GM12878 (cell line): ENCODE data around the gene HECTD2. TPM values are rescaled to one million over a fixed set of nuclear protein-coding genes. Genes with fewer than 3 reads are reported as not detected.

Experiments used
- CBFB ChIP-seq: IDR thresholded peaks from 2 replicates; pipeline ENCODE4 v1.6.1; 2016; ENCODE audit warnings: antibody characterized with exemption, low read depth
- CHD1 ChIP-seq: IDR thresholded peaks from 2 replicates; pipeline ENCODE4 v1.6.1; 2012; ENCODE audit warnings: low read depth, low read length, improper control_type of control experiment
- CREM ChIP-seq: IDR thresholded peaks from 2 replicates; pipeline ENCODE4 v1.6.1; 2014; ENCODE audit warnings: antibody characterized with exemption, low read depth
- CTCF ChIP-seq, 3 experiments: IDR thresholded peaks in 2 of 3; conservative IDR thresholded peaks in 1 of 3; 2 replicates each; pipeline ENCODE4 v1.5.1; 2011; ENCODE audit warnings: low read depth in 3 of 3, low read length in 3 of 3, mild to moderate bottlenecking in 3 of 3, control low read depth in 2 of 3, moderate library complexity in 2 of 3, inconsistent platforms in 1 of 3, mixed read lengths in 1 of 3; ENCODE audit not compliant: control insufficient read depth in 2 of 3, insufficient read depth in 1 of 3; ENCODE audit errors: extremely low read depth in 1 of 3
- E2F8 ChIP-seq: fragments of 450-650 bp; IDR thresholded peaks from 2 replicates; pipeline ENCODE4 v1.6.1; 2018; ENCODE audit warnings: mild to moderate bottlenecking, low read depth, moderate library complexity; ENCODE audit not compliant: partially characterized antibody
- EP300 ChIP-seq, 2 experiments: fragments of 150-350 bp in 1 of 2; IDR thresholded peaks; 2 replicates each; pipeline ENCODE4 v1.6.1; 2011 to 2012; ENCODE audit warnings: low read depth in 2 of 2, low read length in 2 of 2, borderline replicate concordance in 1 of 2, improper control_type of control experiment in 1 of 2, inconsistent platforms in 1 of 2; ENCODE audit not compliant: control insufficient read depth in 1 of 2
- FOS ChIP-seq: IDR thresholded peaks from 3 replicates; pipeline ENCODE4 v1.6.1; 2011; ENCODE audit warnings: borderline replicate concordance; ENCODE audit not compliant: insufficient read length; ENCODE audit errors: extremely low read depth
- FOXK2 ChIP-seq: fragments of 450-650 bp; IDR thresholded peaks from 2 replicates; pipeline ENCODE4 v1.6.1; 2017; ENCODE audit warnings: mild to moderate bottlenecking, moderate library complexity
- GATAD2B ChIP-seq: fragments of 450-650 bp; conservative IDR thresholded peaks from 2 replicates; pipeline ENCODE4 v1.6.1; 2017; ENCODE audit warnings: low read depth, mild to moderate bottlenecking, moderate library complexity
- HCFC1 ChIP-seq: fragments of 150-350 bp; IDR thresholded peaks from 2 replicates; pipeline ENCODE4 v1.6.1; 2014; ENCODE audit warnings: low read length
- HDAC6 ChIP-seq: fragments of 200-600 bp; sonication (generic); IDR thresholded peaks from one replicate; pipeline ENCODE4 v1.8.0; 2017; ENCODE audit warnings: antibody characterized with exemption; ENCODE audit not compliant: unreplicated experiment
- IRF4 ChIP-seq: IDR thresholded peaks from 2 replicates; pipeline ENCODE4 v1.6.1; 2011; ENCODE audit warnings: low read depth, low read length
- KDM1A ChIP-seq: fragments of 200-600 bp; sonication (generic); IDR thresholded peaks from 2 replicates; pipeline ENCODE4 v1.6.1; 2016; ENCODE audit warnings: borderline replicate concordance
- MXI1 ChIP-seq: fragments of 150-350 bp; IDR thresholded peaks from 2 replicates; pipeline ENCODE4 v1.6.1; 2011; ENCODE audit warnings: low read depth, mild to moderate bottlenecking, inconsistent platforms, low read length, improper control_type of control experiment
- MYB ChIP-seq: fragments of 150-350 bp; IDR thresholded peaks from 2 replicates; pipeline ENCODE4 v1.6.1; 2014; ENCODE audit warnings: mild to moderate bottlenecking, low read depth, low read length, borderline replicate concordance
- NR2F1 ChIP-seq: fragments of 450-650 bp; conservative IDR thresholded peaks from 2 replicates; pipeline ENCODE4 v1.6.1; 2017; ENCODE audit warnings: mild to moderate bottlenecking
- SIN3A ChIP-seq: IDR thresholded peaks from 2 replicates; pipeline ENCODE4 v1.6.1; 2012; ENCODE audit warnings: low read depth, low read length, improper control_type of control experiment
- SMAD5 ChIP-seq: IDR thresholded peaks from 2 replicates; pipeline ENCODE4 v1.6.1; 2016; ENCODE audit warnings: antibody characterized with exemption, low read depth
- SRF ChIP-seq, 2 experiments: IDR thresholded peaks; 2 replicates each; pipeline ENCODE4 v1.6.1; 2011; ENCODE audit warnings: low read depth in 2 of 2, low read length in 2 of 2, mild to moderate bottlenecking in 1 of 2, moderate library complexity in 1 of 2
- TBL1XR1 ChIP-seq: IDR thresholded peaks from 2 replicates; pipeline ENCODE4 v1.6.1; 2012; ENCODE audit warnings: low read depth, low read length, improper control_type of control experiment
- TCF12 ChIP-seq: IDR thresholded peaks from 2 replicates; pipeline ENCODE4 v1.6.1; 2011; ENCODE audit warnings: low read depth, mild to moderate bottlenecking, low read length
- ZNF274 ChIP-seq: IDR thresholded peaks from one replicate; pipeline ENCODE4 v1.8.0; 2011; ENCODE audit not compliant: insufficient read length, insufficient read depth
- ZNF687 ChIP-seq: fragments of 450-650 bp; IDR thresholded peaks from 2 replicates; pipeline ENCODE4 v1.6.1; 2017; ENCODE audit warnings: mild to moderate bottlenecking, moderate library complexity
- polyA plus RNA-seq, 11 experiments: library from polyadenylated mRNA; depleted of rRNA in 4 of 11; unstranded in 6 of 11; stranded (reverse) in 5 of 11; fragments of >200 nt; fragmentation: Nextera tagmentation in 4 of 11; fragmentation: Illumina TruSeq in 1 of 11; extraction: Ambion mirVana in 4 of 11; extraction: Trizol in 1 of 11; gene quantifications; 1 replicate in 1 of 11; 2 replicates in 10 of 11; pipeline versions ENCODE4 v1.2.1 to v1.2.3, GENCODE V29; 2011 to 2016; ENCODE audit warnings: inconsistent platforms in 2 of 11, missing spikeins in 2 of 11, low read depth in 1 of 11
- total RNA-seq, 4 experiments: library from RNA; depleted of rRNA in 3 of 4; stranded (reverse); fragments of >200 nt in 3 of 4; fragmentation: Illumina TruSeq in 1 of 4; extraction: Trizol in 1 of 4; gene quantifications; 2 replicates each; pipeline versions ENCODE4 v1.2.1 to v1.2.3, GENCODE V29; 2013 to 2021

The HECTD2 gene
- total and polyA plus RNA-seq, 10 of the 15 experiments (the other 5 are each of a cell fraction or from before 2014, with no cell fraction given): 0.87 to 3.0 (median 1.7) TPM

- TF ChIP-seq E2F8 (no peak), CREM (peak; percentile 89), ZNF274 (no peak), FOXK2 (no peak), MXI1 (no peak), EP300 (IDR thresholded peaks at IDR 0.05; ENCODE audit: borderline replicate concordance in 1 of 2, control insufficient read depth in 1 of 2, low read depth in 2 of 2, low read length in 2 of 2) (no peak), KDM1A (no peak), ZNF687 (no peak), TBL1XR1 (no peak), CBFB (no peak), SIN3A (0 out of 2 replicates have a peak, but pooled peaks have one; percentile 24), SMAD5 (no peak), HDAC6 (peak; percentile 35), FOS (no peak), NR2F1 (peak; percentile 54; the same call in 1 of the 2 replicates), SRF (IDR thresholded peaks at IDR 0.05; ENCODE audit: low read depth in 2 of 2, low read length in 2 of 2) (no peak), MYB (no peak), GATAD2B (peak; percentile 56; the same call in 1 of the 2 replicates), CTCF (IDR thresholded peaks at IDR 0.05 in 2 of 3, conservative IDR thresholded peaks at IDR 0.05 in 1 of 3; ENCODE audit: control insufficient read depth in 2 of 3, extremely low read depth in 1 of 3, insufficient read depth in 1 of 3, low read depth in 3 of 3, low read length in 3 of 3) (peak; percentile 11 to 55 (median 27); a peak in 3 of 6 replicates), CHD1 (no peak), IRF4 (no peak), HCFC1 (no peak; the same call in 1 of the 2 replicates), TCF12 (no peak)
Observed at GRCh38 chr10:91409869-91410637, at the start of gene HECTD2 (continued).
